Breast epithelium (tissue), 3 donors: ENCODE measurements around the gene SLC35E4.

Experiments
- CTCF ChIP-seq, 3 donors: fragments of 450-650 bp; IDR thresholded peaks; one replicate each; pipeline ENCODE4 v1.5.1; 2016 to 2017; ENCODE audit warnings: antibody characterized with exemption in 3 of 3, mild to moderate bottlenecking in 3 of 3, moderate library complexity in 3 of 3
- POLR2A ChIP-seq: fragments of 450-650 bp; IDR thresholded peaks from one replicate; pipeline ENCODE4 v1.6.1; 2016; ENCODE audit warnings: antibody characterized with exemption, mild to moderate bottlenecking, moderate library complexity

GRCh38 chr22:30668386-30668710 lies 32.8 kb downstream of the SLC35E4 start:
- no peak for TF ChIP-seq CTCF (IDR thresholded peaks at IDR 0.05)
- TF ChIP-seq POLR2A, result no peak
